NOMO-1 treated with DMSO at 0.1 percent for 48 hours (cell line): ENCODE data around the gene DNASE1L2.

Experiments
- DNase-seq: peaks from one replicate; lab custom pipeline; 2025; ENCODE audit not compliant: unreplicated experiment; lab: John Stamatoyannopoulos, UW

Gene DNASE1L2

DNA sequence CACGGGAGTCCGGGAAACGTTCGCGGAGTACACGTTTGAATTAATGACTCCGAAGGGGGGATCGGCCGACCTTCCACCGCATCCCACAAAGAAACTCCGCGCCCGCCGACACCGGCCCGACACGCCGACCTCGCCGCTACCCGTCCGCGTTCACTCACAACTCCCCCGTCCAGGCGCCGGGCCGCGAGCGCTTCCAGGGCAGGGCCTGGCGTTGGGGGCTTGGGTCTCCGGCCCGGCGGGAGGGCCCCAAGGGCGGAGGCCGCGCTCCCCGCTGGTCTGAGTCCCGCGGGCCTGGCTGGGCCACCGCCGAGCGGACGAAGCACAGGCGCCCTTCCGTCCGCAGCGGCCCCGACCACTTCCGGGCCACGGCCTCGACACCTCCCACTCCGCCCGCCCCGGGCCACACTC, 31.3 kb downstream of the DNASE1L2 start:
- peak; percentile 73 for DNase-seq

GRCh38 chr16:2267913-2268666, 31.8 kb downstream of the DNASE1L2 start, which contains the start of gene RNPS1:
RNPS1 (minus strand) TSS chr16:2268126; CDS start chr16:2264643, 3,483 bp downstream.
- DNase-seq, result peak; percentile 90

DNA sequence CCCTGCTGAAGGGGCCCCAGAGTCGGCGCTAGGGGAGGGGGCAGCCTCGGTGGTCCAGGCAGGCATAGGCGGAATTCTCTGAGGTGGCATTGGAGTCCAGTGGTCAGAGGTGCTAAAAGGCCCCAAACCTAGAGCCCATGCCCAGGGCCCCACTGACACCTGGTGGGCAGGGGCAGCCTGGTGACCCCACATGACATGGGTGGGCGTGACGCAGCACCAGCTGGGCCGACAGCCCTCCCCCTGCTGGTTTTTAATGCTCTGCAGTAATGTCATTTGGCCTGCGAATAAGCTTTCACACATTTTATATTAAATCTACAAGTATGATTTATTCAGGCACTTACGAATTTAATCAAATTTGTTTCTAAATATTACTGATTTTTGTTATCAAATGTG, 33.8 kb downstream of the DNASE1L2 start:
- no peak for DNase-seq

GRCh38 chr16:2270588-2271470, 34.6 kb downstream of the DNASE1L2 start:
- no peak for DNase-seq

DNA sequence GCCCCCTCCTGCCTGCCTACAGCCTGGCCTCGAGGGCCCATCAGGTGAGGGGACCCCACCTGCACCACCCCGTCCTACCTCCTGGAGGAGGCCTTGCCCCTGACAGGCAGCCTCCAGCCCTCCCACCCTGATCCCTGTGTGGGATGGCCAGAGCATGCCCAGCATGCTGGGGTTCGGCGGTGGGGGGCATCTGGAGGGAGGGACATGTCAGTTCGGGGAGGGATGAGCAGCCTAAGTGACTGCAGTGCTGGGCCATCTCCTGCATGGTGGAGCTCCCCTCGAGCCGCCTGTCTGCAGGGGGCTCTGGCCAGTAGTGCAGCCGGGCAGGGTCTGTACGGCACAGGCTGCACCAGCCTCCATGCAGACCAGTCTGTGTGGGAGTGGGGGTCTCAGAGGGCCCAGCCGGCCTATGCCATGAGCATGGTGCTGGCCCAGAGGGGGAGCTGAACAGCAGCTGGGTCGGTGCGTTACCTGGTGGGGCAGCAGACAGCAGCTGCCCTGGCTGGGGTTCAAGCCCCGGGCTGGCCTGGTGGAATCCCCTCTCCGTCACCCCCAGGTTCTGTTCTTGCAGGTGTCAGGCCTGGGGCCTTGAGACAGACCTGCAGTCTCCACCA, 35.7 kb downstream of the DNASE1L2 start:
- no peak for DNase-seq

DNA sequence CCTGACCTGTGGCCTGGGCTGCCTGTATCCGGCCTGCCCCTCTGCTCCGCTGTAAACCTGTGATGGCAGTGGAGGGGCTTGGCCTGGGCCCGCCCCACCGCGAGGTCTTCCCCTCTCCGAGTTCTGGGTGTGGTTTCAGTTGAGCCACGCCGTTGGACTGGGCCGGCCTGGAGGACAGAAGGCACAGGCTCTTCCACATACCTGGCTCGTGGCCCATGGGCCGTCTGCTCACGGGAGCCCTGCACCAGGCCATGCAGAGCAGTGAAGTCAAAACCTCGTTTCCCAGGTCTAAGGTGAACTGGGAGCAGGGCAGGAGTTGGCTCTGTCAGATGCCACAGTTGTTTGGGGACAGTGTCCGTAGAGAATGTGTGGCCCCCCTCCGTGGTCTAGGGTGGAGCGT, 37.2 kb downstream of the DNASE1L2 start:
- no peak for DNase-seq

GRCh38 chr16:2273931-2274330, 37.7 kb downstream of the DNASE1L2 start:
- no peak for DNase-seq

DNA sequence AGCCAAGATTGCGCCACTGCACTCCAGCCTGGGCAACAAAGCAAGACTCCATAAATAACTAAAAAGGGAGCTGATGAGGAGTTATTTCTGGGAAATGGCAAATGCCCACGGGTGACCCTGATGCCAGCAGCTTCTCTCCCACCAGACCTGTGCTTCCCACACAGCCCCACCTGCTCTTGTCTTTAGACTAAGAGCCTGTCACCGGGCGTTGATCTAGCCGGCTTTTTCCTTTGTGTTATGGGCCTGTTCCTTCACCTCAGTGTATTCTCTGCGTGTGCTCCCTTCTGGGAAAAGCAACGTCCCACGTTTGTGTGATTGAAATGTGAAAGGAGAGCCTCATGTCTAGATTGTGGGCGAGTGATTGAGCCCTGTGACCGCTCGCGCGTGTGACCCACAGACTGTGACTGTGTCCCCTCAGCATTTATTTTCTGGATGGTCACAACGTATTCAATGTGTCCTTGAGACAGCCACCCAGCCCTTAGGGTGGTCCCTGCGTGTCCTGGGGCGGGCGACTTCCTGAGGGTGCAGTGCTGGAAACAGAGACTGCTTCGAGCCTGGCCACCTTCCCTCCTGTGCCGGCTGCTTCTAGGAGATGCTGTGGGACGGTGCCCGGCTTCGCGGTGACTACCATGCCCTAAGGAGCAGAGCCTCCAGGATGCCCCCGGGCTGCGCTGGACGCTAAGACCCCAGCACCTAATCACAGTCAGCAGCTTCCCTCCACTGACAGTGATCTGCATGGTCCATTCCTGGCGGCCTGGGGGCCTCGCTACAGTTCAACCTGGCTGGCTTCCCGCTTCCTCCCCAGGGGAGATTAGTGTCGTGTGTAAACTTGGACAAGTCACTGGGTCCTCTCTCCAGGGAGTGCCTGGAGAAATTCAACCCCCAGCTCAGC, 39.5 kb downstream of the DNASE1L2 start:
- no peak for DNase-seq

GRCh38 chr16:2276368-2277195, 40.3 kb downstream of the DNASE1L2 start:
- no peak for DNase-seq

DNA sequence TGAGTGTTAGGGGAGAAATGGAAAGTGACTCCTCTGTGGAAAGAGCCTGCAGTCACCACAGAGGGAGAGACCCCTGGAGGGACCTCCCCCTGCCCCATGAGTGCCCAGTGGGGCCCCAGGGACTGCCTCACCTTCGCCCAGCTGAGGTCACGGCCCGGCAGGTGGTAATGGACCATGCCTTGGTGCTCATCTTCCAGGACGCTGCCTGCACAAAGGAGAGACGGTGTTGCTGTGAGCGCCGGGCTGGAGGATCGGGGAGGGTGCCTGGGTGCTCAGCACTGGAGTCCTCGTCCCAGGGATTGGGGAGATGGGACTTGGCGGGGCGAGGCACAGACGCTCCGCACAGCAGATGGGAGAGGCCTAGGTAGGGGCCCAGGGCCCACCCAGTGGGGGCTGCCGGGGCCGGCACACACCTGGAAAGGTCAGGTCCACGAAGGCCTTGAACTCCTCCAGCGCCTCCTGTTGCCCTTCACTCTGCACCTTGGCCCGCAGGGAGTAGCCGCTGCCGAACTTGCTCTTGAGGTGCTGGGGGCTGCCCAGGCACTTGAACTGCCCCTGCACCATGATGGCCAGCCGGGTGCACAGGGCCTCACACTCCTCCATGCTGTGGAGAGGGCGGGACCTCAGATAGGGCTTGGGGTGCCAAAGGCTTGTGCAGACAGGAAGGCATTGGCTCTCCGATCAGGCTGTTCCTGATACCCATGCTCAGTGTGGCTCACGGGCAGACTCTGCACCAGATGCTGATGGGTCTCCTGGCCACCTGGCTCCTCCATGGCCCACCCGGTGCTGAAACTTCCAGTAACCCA, 41.4 kb downstream of the DNASE1L2 start:
- no peak for DNase-seq

- DNase-seq, result no peak
These were observed 42.0 kb downstream of the DNASE1L2 start for GRCh38 chr16:2278272-2278608.

DNA sequence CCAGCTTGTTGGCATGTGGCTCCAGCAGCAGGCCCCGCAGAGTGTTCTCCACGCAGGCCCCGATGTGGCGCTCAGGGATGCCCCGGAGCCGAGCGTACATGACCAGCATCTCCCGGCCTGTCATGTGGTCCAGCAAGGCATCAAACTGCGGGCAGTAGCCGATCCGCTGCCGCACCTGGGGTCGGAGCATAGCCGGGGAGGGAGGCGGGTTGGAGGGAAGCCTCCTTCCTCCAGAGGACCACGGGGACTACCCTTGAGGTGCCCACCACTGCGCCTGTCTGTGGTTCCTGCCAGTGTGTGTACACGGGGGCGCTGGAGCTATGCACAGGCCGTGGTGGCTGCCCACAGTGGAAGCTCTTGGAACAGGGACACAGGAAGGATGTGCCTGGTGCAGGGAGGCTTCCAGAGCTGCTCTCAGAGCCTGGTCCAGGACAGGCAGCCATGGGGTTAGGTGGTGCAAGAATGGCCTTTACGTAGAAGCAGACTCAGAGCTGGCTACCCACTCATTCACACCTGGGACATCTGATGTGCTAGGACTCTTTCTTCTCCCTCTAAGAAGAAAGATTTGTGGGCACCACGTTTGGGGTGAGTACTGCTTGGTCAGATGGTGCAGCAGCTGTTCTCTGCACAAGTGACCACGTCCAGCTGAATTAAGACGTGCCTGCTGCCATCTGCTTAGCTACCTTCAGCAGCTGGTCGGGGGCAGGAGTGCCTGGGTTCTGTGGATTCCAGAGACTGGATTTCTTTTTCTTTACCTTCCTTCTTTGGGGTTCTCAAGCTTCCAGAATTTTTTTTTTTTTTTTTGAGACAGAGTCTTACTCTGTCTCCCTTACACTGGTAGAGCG, 42.9 kb downstream of the DNASE1L2 start:
- no peak for DNase-seq

- DNase-seq, result no peak
These were observed 44.2 kb downstream of the DNASE1L2 start for GRCh38 chr16:2280461-2280860.

DNA sequence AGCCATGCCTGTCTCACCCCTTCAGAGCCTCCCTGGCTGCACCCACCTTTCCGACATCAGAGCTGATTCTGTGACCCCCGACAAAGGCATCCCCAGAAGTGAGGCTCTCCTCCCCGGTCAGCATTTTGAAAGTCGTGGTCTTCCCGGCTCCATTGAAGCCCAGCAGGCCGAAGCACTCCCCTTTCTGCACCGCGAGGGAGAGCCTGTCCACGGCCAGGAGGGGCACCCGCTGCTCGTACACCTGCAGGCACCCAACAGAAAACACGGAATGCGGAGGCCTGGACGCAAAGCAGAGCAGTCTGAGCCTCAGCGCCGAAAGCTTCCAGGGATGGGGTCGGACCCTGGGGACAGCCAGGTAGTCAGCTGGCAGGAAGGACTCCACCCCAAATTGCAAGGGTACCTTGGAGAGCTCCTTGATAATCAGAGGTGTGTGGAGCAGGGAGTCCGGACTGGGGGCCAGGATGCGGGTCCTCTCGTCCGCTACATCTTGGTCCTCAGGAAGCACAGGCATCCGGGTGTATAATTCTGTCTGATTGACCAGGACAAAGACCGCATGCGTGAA, 44.8 kb downstream of the DNASE1L2 start:
- no peak for DNase-seq

GRCh38 chr16:2282262-2282661, 46.0 kb downstream of the DNASE1L2 start:
- DNase-seq, result peak; percentile 4

DNA sequence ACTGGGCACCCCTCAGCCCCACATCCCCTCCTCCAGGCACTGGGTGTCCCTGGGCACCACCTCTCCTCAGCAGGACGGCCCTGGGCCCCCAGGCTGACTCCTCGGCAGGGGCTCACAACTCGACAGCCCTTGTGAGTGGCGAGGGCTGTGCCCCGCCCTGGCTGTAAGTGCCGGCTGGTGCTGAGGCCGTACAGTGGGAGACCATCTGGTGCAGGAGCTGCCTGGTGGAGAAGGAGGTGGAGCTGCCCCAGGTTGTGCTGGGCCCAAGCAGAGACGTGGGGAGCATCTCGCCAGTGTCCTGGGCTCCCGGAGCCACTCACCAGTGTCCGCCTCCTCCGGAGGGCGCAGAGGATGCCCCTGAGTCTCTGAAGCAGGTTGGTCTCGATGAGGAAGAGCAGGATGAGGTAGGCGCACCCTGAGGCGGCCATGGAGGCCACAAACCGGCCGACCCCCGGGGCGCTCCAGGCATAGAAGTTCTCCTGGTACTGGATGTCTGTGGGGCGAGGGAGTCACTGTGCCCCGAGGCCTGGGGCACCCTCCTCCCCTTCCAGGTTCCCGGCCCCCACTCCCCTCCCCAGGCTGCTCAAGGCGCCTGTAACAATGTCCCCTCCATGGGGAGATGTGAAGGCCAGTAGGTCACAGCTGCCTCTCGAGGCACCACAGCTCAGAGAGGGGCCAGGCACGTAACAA, 46.8 kb downstream of the DNASE1L2 start:
- no peak for DNase-seq

- DNase-seq, result no peak
These were observed 47.9 kb downstream of the DNASE1L2 start for GRCh38 chr16:2284001-2284770.
